A549 (cell line): Measurements from ENCODE around the gene IRX2. TPM values are rescaled to one million over a fixed set of nuclear protein-coding genes. Genes with fewer than 3 reads are reported as not detected.

Experiments used
- ATAC-seq, 2 experiments: fragments of 200-7000 bp in 1 of 2; fragments of >200 bp in 1 of 2; cut with Nextera tagmentation in 1 of 2; cut with Tn5 transposase in 1 of 2; 3 replicates each; pipeline versions ENCODE4 v1.8.0 to v1.9.1; 2018 to 2020; ENCODE audit warnings: mild to moderate bottlenecking in 1 of 2, moderate library complexity in 1 of 2
- CTCF ChIA-PET: fragments of 300-600 bp; sonication (Branson Sonifier 250); formaldehyde crosslinking; extraction: SDS; loops from one replicate; lab custom pipeline; 2021; ENCODE audit warnings: antibody characterized with exemption, inconsistent platforms; lab: Yijun Ruan, JAX
- POLR2A ChIA-PET: fragments of 350-600 bp; formaldehyde crosslinking; extraction: SDS; loops from one replicate; lab custom pipeline; 2021; ENCODE audit warnings: antibody characterized with exemption, inconsistent platforms; lab: Yijun Ruan, JAX
- DNase-seq, 2 experiments: peaks; one replicate each; pipeline versions ENCODE4 v3.0.0 to v3.0.0-alpha.2; 2011 to 2016; ENCODE audit warnings: low read depth in 1 of 2, low spot score in 1 of 2
- FAIRE-seq: peaks from 2 replicates; lab custom pipeline; 2011; peaks lifted over from hg19 to GRCh38; lab: Jason Lieb, UNC
- H3K27ac ChIP-seq, 2 experiments: fragments of >200 bp; sonication (Bioruptor Twin); formaldehyde crosslinking; 3 replicates each; pipeline ENCODE4 v1.5.1; 2016 to 2017
- H3K4me1 ChIP-seq: fragments of >200 bp; sonication (Bioruptor Twin); formaldehyde crosslinking; 3 replicates; pipeline ENCODE4 v1.6.1; 2016
- H3K4me2 ChIP-seq: fragments of >200 bp; sonication (Bioruptor Twin); formaldehyde crosslinking; 3 replicates; pipeline ENCODE4 v1.6.1; 2016
- H3K4me3 ChIP-seq: fragments of >200 bp; sonication (Bioruptor Twin); formaldehyde crosslinking; 3 replicates; pipeline ENCODE4 v1.5.1; 2016
- H3K9me3 ChIP-seq: fragments of >200 bp; sonication (Bioruptor Twin); formaldehyde crosslinking; 3 replicates; pipeline ENCODE4 v1.6.1; 2016
- ATOH8 ChIP-seq: fragments of 250-450 bp; sonication (Bioruptor Pico); IDR thresholded peaks from 2 replicates; pipeline ENCODE4 v1.5.0; 2020; ENCODE audit warnings: low read depth, mild to moderate bottlenecking, moderate library complexity
- BCL3 ChIP-seq: fragments of >200 bp; sonication (Bioruptor Twin); formaldehyde crosslinking; IDR thresholded peaks from 3 replicates; pipeline ENCODE4 v1.6.1; 2016
- CBX2 ChIP-seq: fragments of 200-600 bp; sonication (generic); IDR thresholded peaks from 2 replicates; pipeline ENCODE4 v1.6.1; 2016; ENCODE audit warnings: low read depth, mild to moderate bottlenecking, borderline replicate concordance
- CBX8 ChIP-seq: fragments of 200-600 bp; sonication (generic); IDR thresholded peaks from 2 replicates; pipeline ENCODE4 v1.6.1; 2016
- CEBPB ChIP-seq, 2 experiments: fragments of >200 bp in 1 of 2; sonication (Bioruptor Twin) in 1 of 2; formaldehyde crosslinking in 1 of 2; IDR thresholded peaks; 2 replicates each; pipeline ENCODE4 v1.6.1; 2012 to 2016
- CHD4 ChIP-seq: fragments of 200-600 bp; sonication (generic); IDR thresholded peaks from 2 replicates; pipeline ENCODE4 v1.6.1; 2016; ENCODE audit warnings: antibody characterized with exemption, mild to moderate bottlenecking, borderline replicate concordance
- EHF ChIP-seq: fragments of 250-450 bp; sonication (Bioruptor Pico); IDR thresholded peaks from 2 replicates; pipeline ENCODE4 v1.5.0; 2020; ENCODE audit warnings: mild to moderate bottlenecking
- EP300 ChIP-seq, 2 experiments: fragments of >200 bp; sonication (Bioruptor Twin); formaldehyde crosslinking; IDR thresholded peaks; 2 replicates in 1 of 2; 3 replicates in 1 of 2; pipeline ENCODE4 v1.6.1; 2016 to 2017
- FOSL2 ChIP-seq, 2 experiments: fragments of 450-650 bp in 1 of 2; fragments of >200 bp in 1 of 2; sonication (Bioruptor Twin) in 1 of 2; formaldehyde crosslinking; IDR thresholded peaks; 2 replicates each; pipeline versions ENCODE4 v1.5.0 to v1.6.1; 2016 to 2020; ENCODE audit warnings: mild to moderate bottlenecking in 1 of 2, moderate library complexity in 1 of 2
- GATA3 ChIP-seq: IDR thresholded peaks from 2 replicates; pipeline ENCODE4 v1.6.1; 2012; ENCODE audit warnings: borderline replicate concordance
- HES2 ChIP-seq: fragments of >200 bp; sonication (Bioruptor Twin); formaldehyde crosslinking; IDR thresholded peaks from 2 replicates; pipeline ENCODE4 v1.6.1; 2016
- JUN ChIP-seq, 2 experiments: fragments of >200 bp; sonication (Bioruptor Twin); formaldehyde crosslinking; IDR thresholded peaks; 2 replicates in 1 of 2; 3 replicates in 1 of 2; pipeline ENCODE4 v1.6.1; 2016 to 2017
- JUNB ChIP-seq: fragments of >200 bp; sonication (Bioruptor Twin); formaldehyde crosslinking; IDR thresholded peaks from 2 replicates; pipeline ENCODE4 v1.6.1; 2016
- KDM1A ChIP-seq: fragments of 200-600 bp; sonication (generic); IDR thresholded peaks from 2 replicates; pipeline ENCODE4 v1.6.1; 2016; ENCODE audit warnings: low read depth, mild to moderate bottlenecking
- NFE2L2 ChIP-seq: fragments of 150-350 bp; conservative IDR thresholded peaks from 2 replicates; pipeline ENCODE4 v1.6.1; 2014; ENCODE audit warnings: low read length
- NPAS2 ChIP-seq: fragments of 250-450 bp; sonication (Bioruptor Pico); IDR thresholded peaks from 2 replicates; pipeline ENCODE4 v1.8.0; 2022; ENCODE audit warnings: mild to moderate bottlenecking, moderate library complexity, borderline replicate concordance
- POLR2A ChIP-seq: IDR thresholded peaks from 2 replicates; pipeline ENCODE4 v1.6.1; 2012; ENCODE audit warnings: mild to moderate bottlenecking, low read length
- RAD21 ChIP-seq, 2 experiments: fragments of >200 bp in 1 of 2; sonication (Bioruptor Twin) in 1 of 2; formaldehyde crosslinking in 1 of 2; IDR thresholded peaks in 1 of 2; conservative IDR thresholded peaks in 1 of 2; 2 replicates in 1 of 2; 3 replicates in 1 of 2; pipeline ENCODE4 v1.6.1; 2012 to 2018; ENCODE audit warnings: inconsistent platforms in 1 of 2
- RARB ChIP-seq: fragments of 250-450 bp; sonication (Bioruptor Pico); IDR thresholded peaks from 2 replicates; pipeline ENCODE4 v1.8.0; 2021; ENCODE audit warnings: mild to moderate bottlenecking, moderate library complexity
- RCOR1 ChIP-seq: fragments of 150-350 bp; IDR thresholded peaks from 2 replicates; pipeline ENCODE4 v1.6.1; 2014; ENCODE audit warnings: antibody characterized with exemption, low read length, low read depth
- RFX5 ChIP-seq: fragments of 450-650 bp; IDR thresholded peaks from 2 replicates; pipeline ENCODE4 v1.7.1; 2014; ENCODE audit warnings: antibody characterized with exemption, mild to moderate bottlenecking, moderate library complexity
- TFCP2L1 ChIP-seq: fragments of 250-450 bp; sonication (Bioruptor Pico); IDR thresholded peaks from 2 replicates; pipeline ENCODE4 v1.5.0; 2021; ENCODE audit warnings: mild to moderate bottlenecking
- TP53 ChIP-seq: fragments of 250-450 bp; sonication (Bioruptor Pico); IDR thresholded peaks from 2 replicates; pipeline ENCODE4 v1.5.0; 2021; ENCODE audit warnings: mild to moderate bottlenecking, moderate library complexity
- ZC3H11A ChIP-seq: fragments of 450-650 bp; IDR thresholded peaks from 2 replicates; pipeline ENCODE4 v1.6.1; 2014; ENCODE audit warnings: antibody characterized with exemption, mild to moderate bottlenecking
- ZFP36 ChIP-seq: fragments of 450-650 bp; IDR thresholded peaks from 2 replicates; pipeline ENCODE4 v1.6.1; 2014; ENCODE audit warnings: borderline replicate concordance; ENCODE audit not compliant: partially characterized antibody
- ZNF302 ChIP-seq: fragments of 250-450 bp; sonication (Bioruptor Pico); IDR thresholded peaks from 2 replicates; pipeline ENCODE4 v1.9.0; 2021; ENCODE audit warnings: inconsistent platforms, mild to moderate bottlenecking, moderate library complexity
- WGBS: methylation state at CpG from one replicate; pipeline ENCODE4 v1.1.6; 2017; ENCODE audit errors: missing lambda C conversion rate; 5-methylcytosine and 5-hydroxymethylcytosine counted together
- polyA plus RNA-seq, 4 experiments: library from polyadenylated mRNA; depleted of rRNA in 3 of 4; stranded (reverse); fragments of >200 nt; fragmentation: RNase III in 1 of 4; extraction: RNeasy Plus Mini Kit Qiagen cat#74134 plus additional on column Dnase treatment in 1 of 4; gene quantifications; 2 replicates in 3 of 4; 3 replicates in 1 of 4; pipeline ENCODE4 v1.2.3, GENCODE V29; 2011 to 2017
- TF ChIP-seq, protein P1 (sequence below): IDR thresholded peaks from 2 replicates; pipeline ENCODE4 v1.6.1; 2012; ENCODE audit warnings: low read depth, borderline replicate concordance
- TF ChIP-seq, protein P2 (sequence below): fragments of >200 bp; sonication (Bioruptor Twin); formaldehyde crosslinking; IDR thresholded peaks from 3 replicates; pipeline ENCODE4 v1.5.1; 2016
- TF ChIP-seq, protein P3 (sequence below): IDR thresholded peaks from 2 replicates; pipeline ENCODE4 v1.6.1; 2012

The IRX2 gene
- polyA plus RNA-seq, 2 of the 4 experiments (the other 2 are of a cell fraction): 0.30 to 0.67 TPM

DNA sequence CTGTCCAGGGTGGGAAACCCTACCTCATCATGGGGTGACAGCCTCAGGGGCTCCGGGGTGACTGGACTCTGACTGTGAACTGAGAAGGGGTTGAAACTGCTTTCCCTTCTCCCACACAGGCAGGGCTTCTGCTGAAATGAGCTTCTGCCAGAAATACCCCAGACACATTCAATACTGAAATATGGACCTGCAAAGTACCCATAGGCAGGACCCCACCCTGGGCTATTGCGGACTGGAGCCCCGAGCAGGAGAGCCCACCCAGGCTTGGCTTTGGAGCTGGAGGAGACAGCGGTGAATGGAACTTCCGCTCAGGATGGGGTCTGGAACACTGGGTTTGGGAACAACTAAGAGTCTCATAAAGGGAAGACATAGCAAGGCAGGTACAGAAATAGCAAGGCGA, 37.5 kb downstream of the IRX2 start:
- Histone ChIP-seq H3K4me3 (no peak overlapping the region), H3K4me2 (no peak overlapping the region), H3K27ac (no peak overlapping the region), H3K4me1 (no peaks in the 10 kb centered on the region), H3K9me3 (no peaks in the 10 kb centered on the region)
- TF ChIP-seq CBX8 (no peak), ZC3H11A (no peak), TP53 (CRISPR knock-in tag) (no peak), NFE2L2 (no peak), NPAS2 (CRISPR knock-in tag) (no peak), HES2 (no peak), CEBPB (IDR thresholded peaks at IDR 0.05) (no peak), JUNB (no peak), BCL3 (no peak), RFX5 (no peak), CHD4 (no peak), RAD21 (conservative IDR thresholded peaks at IDR 0.05 in 1 of 2, IDR thresholded peaks at IDR 0.05 in 1 of 2) (no peak), EHF (CRISPR knock-in tag) (no peak), EP300 (IDR thresholded peaks at IDR 0.05) (no peak), GATA3 (no peak), POLR2A (no peak), ZFP36 (no peak), RARB (no peak)
- TF ChIP-seq, protein P1, sequence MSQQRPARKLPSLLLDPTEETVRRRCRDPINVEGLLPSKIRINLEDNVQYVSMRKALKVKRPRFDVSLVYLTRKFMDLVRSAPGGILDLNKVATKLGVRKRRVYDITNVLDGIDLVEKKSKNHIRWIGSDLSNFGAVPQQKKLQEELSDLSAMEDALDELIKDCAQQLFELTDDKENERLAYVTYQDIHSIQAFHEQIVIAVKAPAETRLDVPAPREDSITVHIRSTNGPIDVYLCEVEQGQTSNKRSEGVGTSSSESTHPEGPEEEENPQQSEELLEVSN: no peak
- TF ChIP-seq, protein P2, sequence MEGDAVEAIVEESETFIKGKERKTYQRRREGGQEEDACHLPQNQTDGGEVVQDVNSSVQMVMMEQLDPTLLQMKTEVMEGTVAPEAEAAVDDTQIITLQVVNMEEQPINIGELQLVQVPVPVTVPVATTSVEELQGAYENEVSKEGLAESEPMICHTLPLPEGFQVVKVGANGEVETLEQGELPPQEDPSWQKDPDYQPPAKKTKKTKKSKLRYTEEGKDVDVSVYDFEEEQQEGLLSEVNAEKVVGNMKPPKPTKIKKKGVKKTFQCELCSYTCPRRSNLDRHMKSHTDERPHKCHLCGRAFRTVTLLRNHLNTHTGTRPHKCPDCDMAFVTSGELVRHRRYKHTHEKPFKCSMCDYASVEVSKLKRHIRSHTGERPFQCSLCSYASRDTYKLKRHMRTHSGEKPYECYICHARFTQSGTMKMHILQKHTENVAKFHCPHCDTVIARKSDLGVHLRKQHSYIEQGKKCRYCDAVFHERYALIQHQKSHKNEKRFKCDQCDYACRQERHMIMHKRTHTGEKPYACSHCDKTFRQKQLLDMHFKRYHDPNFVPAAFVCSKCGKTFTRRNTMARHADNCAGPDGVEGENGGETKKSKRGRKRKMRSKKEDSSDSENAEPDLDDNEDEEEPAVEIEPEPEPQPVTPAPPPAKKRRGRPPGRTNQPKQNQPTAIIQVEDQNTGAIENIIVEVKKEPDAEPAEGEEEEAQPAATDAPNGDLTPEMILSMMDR: no peak
- ChIA-PET CTCF (no interaction called here), POLR2A (no interaction called here)
- FAIRE-seq (no peak), DNase-seq (no peak), ATAC-seq (no peak)
- WGBS: 16% methylated on average over 5 of the region's 6 CpGs

- WGBS: 24% methylated on average over 24 of the region's 24 CpGs
- Histone ChIP-seq H3K9me3 (no peaks in the 10 kb centered on the region), H3K4me3 (no peak overlapping the region), H3K4me2 (no peak overlapping the region), H3K4me1 (no peaks in the 10 kb centered on the region), H3K27ac (no peak overlapping the region)
- FAIRE-seq: no peak
- TF ChIP-seq FOSL2 (IDR thresholded peaks at IDR 0.05) (no peak), FOSL2 (CRISPR knock-in tag; IDR thresholded peaks at IDR 0.05) (no peak), RAD21 (conservative IDR thresholded peaks at IDR 0.05 in 1 of 2, IDR thresholded peaks at IDR 0.05 in 1 of 2) (no peak), JUN (IDR thresholded peaks at IDR 0.05) (no peak), CBX2 (no peak), ZNF302 (CRISPR knock-in tag) (no peak), KDM1A (no peak), POLR2A (no peak), TFCP2L1 (no peak), CBX8 (no peak), TP53 (CRISPR knock-in tag) (no peak), CEBPB (IDR thresholded peaks at IDR 0.05) (no peak), ATOH8 (CRISPR knock-in tag) (no peak), EP300 (IDR thresholded peaks at IDR 0.05) (no peak), RCOR1 (no peak), NFE2L2 (no peak)
- TF ChIP-seq, protein P3, sequence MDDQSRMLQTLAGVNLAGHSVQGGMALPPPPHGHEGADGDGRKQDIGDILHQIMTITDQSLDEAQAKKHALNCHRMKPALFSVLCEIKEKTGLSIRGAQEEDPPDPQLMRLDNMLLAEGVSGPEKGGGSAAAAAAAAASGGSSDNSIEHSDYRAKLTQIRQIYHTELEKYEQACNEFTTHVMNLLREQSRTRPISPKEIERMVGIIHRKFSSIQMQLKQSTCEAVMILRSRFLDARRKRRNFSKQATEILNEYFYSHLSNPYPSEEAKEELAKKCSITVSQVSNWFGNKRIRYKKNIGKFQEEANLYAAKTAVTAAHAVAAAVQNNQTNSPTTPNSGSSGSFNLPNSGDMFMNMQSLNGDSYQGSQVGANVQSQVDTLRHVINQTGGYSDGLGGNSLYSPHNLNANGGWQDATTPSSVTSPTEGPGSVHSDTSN: no peak
- ChIA-PET CTCF (no interaction called here), POLR2A (no interaction called here)
- no peak for ATAC-seq
- DNase-seq: no peak
These were observed 39.7 kb downstream of the IRX2 start for GRCh38 chr5:2711446-2712425.
